ENCODE results near the gene PITX1. TPM values are rescaled to one million over a fixed set of nuclear protein-coding genes. Genes with fewer than 3 reads are reported as not detected.

The PITX1 gene
- total and polyA plus RNA-seq, 2 donors (not counting 3 experiments of a cell fraction or from before 2014, with no cell fraction given) = 0.48 to 6.0 TPM

DNA sequence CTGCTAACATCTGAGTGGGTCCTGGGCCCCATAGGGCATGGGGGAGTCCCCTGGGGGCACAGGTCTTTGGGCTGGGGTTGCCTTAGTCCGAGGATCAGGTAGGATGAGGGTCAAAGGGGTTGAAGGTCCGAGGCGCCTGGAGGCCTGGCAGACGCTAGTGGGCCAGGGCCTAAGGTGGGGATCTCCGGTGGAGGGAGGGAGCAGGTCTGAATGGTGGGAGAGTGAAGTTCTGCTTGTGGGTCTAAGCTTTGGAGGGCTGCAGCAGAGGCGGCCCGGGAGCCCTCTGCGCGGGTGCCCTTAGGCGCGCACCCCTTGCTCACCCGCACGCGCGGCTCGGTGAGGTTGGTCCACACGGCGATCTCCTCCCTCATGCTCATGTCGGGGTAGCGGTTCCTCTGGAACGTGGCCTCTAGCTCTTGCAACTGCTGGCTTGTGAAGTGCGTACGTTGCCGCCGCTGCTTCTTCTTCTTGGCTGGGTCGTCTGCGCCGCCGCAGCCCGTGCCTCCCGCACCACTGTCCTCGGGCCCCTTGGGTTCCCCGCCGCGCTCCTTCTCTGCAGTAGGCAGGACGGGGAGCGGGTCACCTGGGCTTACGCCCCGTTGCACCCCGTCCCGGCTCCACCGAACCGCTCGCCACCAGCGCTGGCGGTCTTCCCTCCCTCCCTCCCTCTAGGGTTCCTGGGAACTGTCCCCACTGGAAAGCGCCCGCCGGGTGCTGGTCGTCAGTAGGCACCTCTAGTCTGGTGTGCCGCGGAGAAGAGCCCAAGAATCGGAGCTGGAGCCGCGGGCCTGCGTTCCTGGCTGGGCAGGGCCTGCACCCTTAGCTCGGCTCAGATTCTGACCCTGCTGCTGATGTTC is 2.8 kb downstream of the PITX1 start:
- no peaks in the 10 kb centered on the region for H3K9me3 ChIP-seq (replicated peaks; ENCODE audit: control insufficient read depth, insufficient read depth, low read length)
- H4K20me1 ChIP-seq (replicated peaks; ENCODE audit: control insufficient read depth, extremely low read depth, insufficient read depth, low read length) = no peaks in the 10 kb centered on the region
- FAIRE-seq = no peak
- peaks cover 5% of the 10 kb centered on the region for H3K4me1 ChIP-seq (ENCODE audit: control insufficient read depth, extremely low read depth, insufficient read depth, low read length)
- no peak overlapping the region for H3K4me3 ChIP-seq (replicated peaks in 1 of 3; ENCODE audit: insufficient read depth in 1 of 3, low read depth in 1 of 3, low read length in 3 of 3)
- TF ChIP-seq, protein P1, sequence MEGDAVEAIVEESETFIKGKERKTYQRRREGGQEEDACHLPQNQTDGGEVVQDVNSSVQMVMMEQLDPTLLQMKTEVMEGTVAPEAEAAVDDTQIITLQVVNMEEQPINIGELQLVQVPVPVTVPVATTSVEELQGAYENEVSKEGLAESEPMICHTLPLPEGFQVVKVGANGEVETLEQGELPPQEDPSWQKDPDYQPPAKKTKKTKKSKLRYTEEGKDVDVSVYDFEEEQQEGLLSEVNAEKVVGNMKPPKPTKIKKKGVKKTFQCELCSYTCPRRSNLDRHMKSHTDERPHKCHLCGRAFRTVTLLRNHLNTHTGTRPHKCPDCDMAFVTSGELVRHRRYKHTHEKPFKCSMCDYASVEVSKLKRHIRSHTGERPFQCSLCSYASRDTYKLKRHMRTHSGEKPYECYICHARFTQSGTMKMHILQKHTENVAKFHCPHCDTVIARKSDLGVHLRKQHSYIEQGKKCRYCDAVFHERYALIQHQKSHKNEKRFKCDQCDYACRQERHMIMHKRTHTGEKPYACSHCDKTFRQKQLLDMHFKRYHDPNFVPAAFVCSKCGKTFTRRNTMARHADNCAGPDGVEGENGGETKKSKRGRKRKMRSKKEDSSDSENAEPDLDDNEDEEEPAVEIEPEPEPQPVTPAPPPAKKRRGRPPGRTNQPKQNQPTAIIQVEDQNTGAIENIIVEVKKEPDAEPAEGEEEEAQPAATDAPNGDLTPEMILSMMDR (IDR thresholded peaks at IDR 0.05; ENCODE audit: extremely low read depth in 1 of 2, insufficient read depth in 1 of 2, low read depth in 1 of 2, low read length in 2 of 2) = no peak
- TF ChIP-seq POLR2AphosphoS5 (IDR thresholded peaks at IDR 0.05; ENCODE audit: insufficient read depth, low read depth, low read length) (no peak), EZH2 (IDR thresholded peaks at IDR 0.05; ENCODE audit: borderline replicate concordance, low read depth, low read length, severe bottlenecking) (peak; percentile 86), JUN (IDR thresholded peaks at IDR 0.05; ENCODE audit: borderline replicate concordance, insufficient read depth, insufficient read length, low read depth) (no peak)
- H3K79me2 ChIP-seq (ENCODE audit: control insufficient read depth, insufficient read depth, low read length) = no peaks in the 10 kb centered on the region
- dilution Hi-C loops (cut with MboI; ENCODE audit: extremely low pct_ligation_motif_present, low sequenced_read_pairs) (no loop called here), intact Hi-C loops (cut with micrococcal nuclease) (loop anchor here (5.0 kb wide), 1 partner anchor 301 kb away; no protein-coding TSS in a partner anchor)
- CTCF ChIA-PET = interaction anchor here (0.8 kb wide), 1 partner anchor 8 kb away, joined by 3 read pairs; no protein-coding TSS in a partner anchor
- no peak overlapping the region for H3K9ac ChIP-seq (replicated peaks; ENCODE audit: extremely low read depth, insufficient read depth, low read length)
- no peaks in the 10 kb centered on the region for H3K9me1 ChIP-seq (replicated peaks; ENCODE audit: control insufficient read depth, extremely low read depth, insufficient read depth, low read length)
- BruUV-seq (replicated peaks) = no TSS peak
- POLR2A ChIA-PET = no interaction called here
- H3K27me3 ChIP-seq (ENCODE audit: control insufficient read depth in 2 of 2, insufficient read depth in 2 of 2, low read length in 2 of 2) = peaks cover 79 to 93% of the 10 kb centered on the region in 2 experiments
- H3K27ac ChIP-seq (ENCODE audit: insufficient read depth, low read depth, low read length) = no peak overlapping the region
- no peak overlapping the region for H3K4me2 ChIP-seq (ENCODE audit: insufficient read depth, low read length)
- no peak for DNase-seq (ENCODE audit: low read depth, low spot score)
- H3K36me3 ChIP-seq (ENCODE audit: control insufficient read depth in 2 of 2, extremely low read depth in 1 of 2, insufficient read depth in 2 of 2, low read length in 2 of 2) = no peaks in the 10 kb centered on the region
- no peak overlapping the region for H2AFZ ChIP-seq (ENCODE audit: low read depth, low read length)
